Endometrial microvascular endothelial cells (primary cell): ENCODE data around the gene ANTXR1. TPM values are rescaled to one million over a fixed set of nuclear protein-coding genes. Genes with fewer than 3 reads are reported as not detected.

Experiments used
- total RNA-seq: library from RNA; depleted of rRNA; stranded (reverse); fragments of >200 nt; gene quantifications from one replicate; pipeline ENCODE4 v1.2.3, GENCODE V29; 2015; ENCODE audit errors: inconsistent ontology term

Gene ANTXR1
- total RNA-seq, 1 donor from 2014 or later, result 5.6 TPM

Other genes starting within 250 kb of the ANTXR1 start
- not detected for gene BMP10, start 141.8 kb upstream of the ANTXR1 start, total RNA-seq
- not detected for gene GKN2, start 60.3 kb upstream of the ANTXR1 start, total RNA-seq
- not detected for gene GKN1, start 38.5 kb upstream of the ANTXR1 start, total RNA-seq